H9 (cell line): ENCODE results near the gene NPAS1. TPM values are rescaled to one million over a fixed set of nuclear protein-coding genes. Genes with fewer than 3 reads are reported as not detected.

Experiments
- DNase-seq: peaks from one replicate; pipeline ENCODE4 v3.0.0-alpha.2; 2017
- H2AFZ ChIP-seq: one replicate; pipeline ENCODE4 v1.6.1; 2013; ENCODE audit warnings: mild to moderate bottlenecking, low read length, control low read depth, moderate library complexity
- H2AK5ac ChIP-seq: 2 replicates; pipeline ENCODE4 v1.6.1; 2013; ENCODE audit warnings: low read length, control low read depth, mixed read lengths; ENCODE audit not compliant: insufficient read length
- H2BK120ac ChIP-seq: one replicate; pipeline ENCODE4 v1.6.1; 2013; ENCODE audit warnings: low read depth, mild to moderate bottlenecking, low read length, control low read depth, inconsistent platforms; ENCODE audit not compliant: poor library complexity, severe bottlenecking
- H2BK12ac ChIP-seq: 2 replicates; pipeline ENCODE4 v1.6.1; 2013; ENCODE audit warnings: low read length, control low read depth, mixed read lengths, low read depth; ENCODE audit not compliant: insufficient read length
- H2BK15ac ChIP-seq: 2 replicates; pipeline ENCODE4 v1.6.1; 2013; ENCODE audit warnings: low read depth, low read length, control low read depth
- H2BK20ac ChIP-seq: one replicate; pipeline ENCODE4 v1.6.1; 2013; ENCODE audit warnings: low read depth, mild to moderate bottlenecking, low read length, control low read depth, inconsistent platforms; ENCODE audit not compliant: poor library complexity, severe bottlenecking
- H2BK5ac ChIP-seq: 2 replicates; pipeline ENCODE4 v1.6.1; 2013; ENCODE audit warnings: low read length, control low read depth, mixed read lengths; ENCODE audit not compliant: insufficient read length
- H3K14ac ChIP-seq: 2 replicates; pipeline ENCODE4 v1.6.1; 2013; ENCODE audit warnings: low read length, control low read depth; ENCODE audit not compliant: insufficient read depth
- H3K18ac ChIP-seq: 2 replicates; pipeline ENCODE4 v1.6.1; 2013; ENCODE audit warnings: low read depth, mild to moderate bottlenecking, mixed read lengths, low read length, control low read depth; ENCODE audit not compliant: insufficient read length
- H3K23ac ChIP-seq: 2 replicates; pipeline ENCODE4 v1.6.1; 2013; ENCODE audit warnings: low read length, control low read depth, mixed read lengths, low read depth; ENCODE audit not compliant: insufficient read length
- H3K23me2 ChIP-seq: 2 replicates; pipeline ENCODE4 v1.6.1; 2013; ENCODE audit warnings: low read depth, mild to moderate bottlenecking, mixed read lengths, low read length, control low read depth; ENCODE audit not compliant: insufficient read length, poor library complexity, severe bottlenecking
- H3K27ac ChIP-seq: 2 replicates; pipeline ENCODE4 v1.5.1; 2013; ENCODE audit warnings: low read length, control low read depth, mixed read lengths, low read depth; ENCODE audit not compliant: insufficient read length
- H3K27me3 ChIP-seq: 2 replicates; pipeline ENCODE4 v1.6.1; 2013; ENCODE audit warnings: low read length, control low read depth, inconsistent platforms; ENCODE audit not compliant: insufficient read depth
- H3K4ac ChIP-seq: 2 replicates; pipeline ENCODE4 v1.6.1; 2013; ENCODE audit warnings: low read depth, mild to moderate bottlenecking, control low read depth, inconsistent platforms, low read length, moderate library complexity
- H3K4me1 ChIP-seq: 2 replicates; pipeline ENCODE4 v1.6.1; 2013; ENCODE audit warnings: low read length, control low read depth, inconsistent platforms; ENCODE audit not compliant: insufficient read depth
- H3K4me2 ChIP-seq: 2 replicates; pipeline ENCODE4 v1.6.1; 2013; ENCODE audit warnings: low read length, control low read depth, mixed read lengths; ENCODE audit not compliant: insufficient read length, insufficient read depth
- H3K56ac ChIP-seq: 2 replicates; pipeline ENCODE4 v1.6.1; 2013; ENCODE audit warnings: low read depth, mild to moderate bottlenecking, mixed read lengths, low read length, control low read depth; ENCODE audit not compliant: insufficient read length
- H3K79me1 ChIP-seq: 2 replicates; pipeline ENCODE4 v1.6.1; 2013; ENCODE audit warnings: low read depth, mild to moderate bottlenecking, moderate library complexity, low read length, control low read depth, inconsistent platforms; ENCODE audit not compliant: insufficient read depth, poor library complexity, severe bottlenecking
- H3K79me2 ChIP-seq: 2 replicates; pipeline ENCODE4 v1.6.1; 2013; ENCODE audit warnings: low read length, control low read depth, inconsistent platforms; ENCODE audit not compliant: insufficient read depth
- H3K9ac ChIP-seq: 2 replicates; pipeline ENCODE4 v1.6.1; 2013; ENCODE audit warnings: low read length, control low read depth, mixed read lengths; ENCODE audit not compliant: insufficient read length; ENCODE audit errors: extremely low read depth
- H3K9me3 ChIP-seq: one replicate; pipeline ENCODE4 v1.6.1; 2013; ENCODE audit warnings: low read depth, low read length, inconsistent platforms; ENCODE audit not compliant: control insufficient read depth
- H3T11ph ChIP-seq: one replicate; pipeline ENCODE4 v1.6.1; 2013; ENCODE audit warnings: mild to moderate bottlenecking, low read length, control low read depth, inconsistent platforms
- H4K20me1 ChIP-seq: one replicate; pipeline ENCODE4 v1.6.1; 2013; ENCODE audit not compliant: control insufficient read depth, insufficient read length, insufficient read depth
- H4K5ac ChIP-seq: 2 replicates; pipeline ENCODE4 v1.6.1; 2013; ENCODE audit warnings: low read depth, mild to moderate bottlenecking, mixed read lengths, low read length, control low read depth; ENCODE audit not compliant: insufficient read length
- H4K8ac ChIP-seq: replicated peaks from 2 replicates; pipeline ENCODE4 v1.6.1; 2013; ENCODE audit warnings: low read length, control low read depth, mixed read lengths, low read depth; ENCODE audit not compliant: insufficient read length
- H4K91ac ChIP-seq: 2 replicates; pipeline ENCODE4 v1.6.1; 2013; ENCODE audit warnings: low read depth, mild to moderate bottlenecking, moderate library complexity, mixed read lengths, low read length, control low read depth; ENCODE audit not compliant: insufficient read length
- H3K27ac Mint-ChIP-seq, 3 experiments: 2 replicates in 2 of 3; 3 replicates in 1 of 3; pipeline ENCODE4 v1.8.0; 2020 to 2021; ENCODE audit warnings: mixed read lengths in 3 of 3, mild to moderate bottlenecking in 1 of 3, moderate library complexity in 1 of 3
- H3K27me3 Mint-ChIP-seq: 2 replicates; pipeline ENCODE4 v1.8.0; 2021; ENCODE audit warnings: low read depth, mild to moderate bottlenecking, moderate library complexity, mixed read lengths
- H3K36me3 Mint-ChIP-seq, 3 experiments: 2 replicates in 2 of 3; 3 replicates in 1 of 3; pipeline ENCODE4 v1.8.0; 2020 to 2021; ENCODE audit warnings: low read depth in 3 of 3, mixed read lengths in 3 of 3; ENCODE audit not compliant: insufficient read depth in 1 of 3
- H3K4me1 Mint-ChIP-seq, 2 experiments: 2 replicates each; pipeline ENCODE4 v1.8.0; 2020; ENCODE audit warnings: mixed read lengths in 2 of 2
- H3K4me3 Mint-ChIP-seq, 2 experiments: 2 replicates in 1 of 2; 3 replicates in 1 of 2; pipeline ENCODE4 v1.8.0; 2020 to 2021; ENCODE audit warnings: mild to moderate bottlenecking in 2 of 2, mixed read lengths in 2 of 2, moderate library complexity in 1 of 2
- H3K9me3 Mint-ChIP-seq, 2 experiments: 2 replicates in 1 of 2; 3 replicates in 1 of 2; pipeline ENCODE4 v1.8.0; 2020; ENCODE audit warnings: mild to moderate bottlenecking in 2 of 2, mixed read lengths in 2 of 2, moderate library complexity in 1 of 2
- WGBS: extraction: QIAGEN DNeasy Blood & Tissue Kit; methylation state at CpG from one replicate; pipeline ENCODE4 v1.1.7; 2013; ENCODE audit warnings: missing lambda C conversion rate, low lambda C conversion rate, mixed read lengths; ENCODE audit not compliant: insufficient read length; ENCODE audit errors: extremely low coverage; 5-methylcytosine and 5-hydroxymethylcytosine counted together
- total RNA-seq: library from RNA; stranded (reverse); gene quantifications from 2 replicates; pipeline ENCODE4 v1.2.1, GENCODE V29; 2021
- TF ChIP-seq, protein P1 (sequence below): fragments of 200-600 bp; sonication (generic); conservative IDR thresholded peaks from 3 replicates; pipeline ENCODE4 v1.8.0; 2021; ENCODE audit warnings: antibody characterized with exemption, mild to moderate bottlenecking

Gene NPAS1
- total RNA-seq, 1 experiment from 2014 or later = 17.8 TPM

DNA sequence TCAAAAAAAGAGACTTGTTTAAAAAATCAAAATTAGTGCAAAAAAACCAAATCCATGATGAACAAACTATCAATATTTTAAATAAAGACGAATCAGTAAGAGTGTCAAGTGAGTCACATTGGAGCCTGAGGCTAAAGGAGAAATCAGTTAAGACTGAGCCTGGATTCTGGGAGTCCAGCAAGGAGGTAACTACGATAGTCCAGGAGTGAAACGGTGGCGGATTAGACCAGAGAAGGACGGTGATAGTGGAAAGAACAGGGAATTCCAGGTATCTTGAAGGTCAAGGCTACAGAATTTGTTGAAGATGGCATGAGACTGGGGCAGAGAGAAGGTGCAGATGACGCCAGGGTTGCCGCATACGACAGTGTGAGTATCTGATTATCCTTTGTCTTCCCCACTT, 7.0 kb upstream of the NPAS1 start:
- Histone ChIP-seq H2AFZ (no peak overlapping the region), H3K79me1 (no peaks in the 10 kb centered on the region), H3K23me2 (no peaks in the 10 kb centered on the region), H3K14ac (no peak overlapping the region), H3K4ac (no peak overlapping the region), H4K91ac (no peak overlapping the region), H4K5ac (no peak overlapping the region), H3K23ac (no peak overlapping the region), H2BK5ac (no peak overlapping the region), H3K27me3 (no peaks in the 10 kb centered on the region), H3K18ac (no peak overlapping the region), H3K27ac (no peak overlapping the region), H3K79me2 (no peaks in the 10 kb centered on the region), H3K56ac (no peak overlapping the region), H2BK12ac (no peak overlapping the region), H3T11ph (no peak overlapping the region), H2BK20ac (no peak overlapping the region), H2BK15ac (no peak overlapping the region), H2BK120ac (no peak overlapping the region), H4K8ac (no peak overlapping the region), H2AK5ac (no peak overlapping the region), H3K4me1 (no peaks in the 10 kb centered on the region), H3K9me3 (no peaks in the 10 kb centered on the region), H3K9ac (peak overlapping the region; percentile 4), H3K4me2 (no peak overlapping the region), H4K20me1 (no peaks in the 10 kb centered on the region)
- WGBS = no CpG with 5 or more reads among the region's 8 CpGs
- H3K27me3 Mint-ChIP-seq = peaks cover 33% of the 10 kb centered on the region
- H3K4me1 Mint-ChIP-seq = peaks cover 8 to 11% of the 10 kb centered on the region in 2 experiments
- 0 out of 7 replicates have a peak overlapping the region, but pooled peaks of 1 of the 3 experiments have one; percentile 3 for H3K27ac Mint-ChIP-seq
- DNase-seq = no peak
- peaks cover 8 to 9% of the 10 kb centered on the region in 2 experiments for H3K9me3 Mint-ChIP-seq
- peak overlapping the region in 1 of 2 experiments; percentile 7; a peak in 1 of 5 replicates for H3K4me3 Mint-ChIP-seq
- TF ChIP-seq, protein P1, sequence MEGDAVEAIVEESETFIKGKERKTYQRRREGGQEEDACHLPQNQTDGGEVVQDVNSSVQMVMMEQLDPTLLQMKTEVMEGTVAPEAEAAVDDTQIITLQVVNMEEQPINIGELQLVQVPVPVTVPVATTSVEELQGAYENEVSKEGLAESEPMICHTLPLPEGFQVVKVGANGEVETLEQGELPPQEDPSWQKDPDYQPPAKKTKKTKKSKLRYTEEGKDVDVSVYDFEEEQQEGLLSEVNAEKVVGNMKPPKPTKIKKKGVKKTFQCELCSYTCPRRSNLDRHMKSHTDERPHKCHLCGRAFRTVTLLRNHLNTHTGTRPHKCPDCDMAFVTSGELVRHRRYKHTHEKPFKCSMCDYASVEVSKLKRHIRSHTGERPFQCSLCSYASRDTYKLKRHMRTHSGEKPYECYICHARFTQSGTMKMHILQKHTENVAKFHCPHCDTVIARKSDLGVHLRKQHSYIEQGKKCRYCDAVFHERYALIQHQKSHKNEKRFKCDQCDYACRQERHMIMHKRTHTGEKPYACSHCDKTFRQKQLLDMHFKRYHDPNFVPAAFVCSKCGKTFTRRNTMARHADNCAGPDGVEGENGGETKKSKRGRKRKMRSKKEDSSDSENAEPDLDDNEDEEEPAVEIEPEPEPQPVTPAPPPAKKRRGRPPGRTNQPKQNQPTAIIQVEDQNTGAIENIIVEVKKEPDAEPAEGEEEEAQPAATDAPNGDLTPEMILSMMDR = no peak
- peaks cover 0 to 7% (median 0%) of the 10 kb centered on the region in 3 experiments; a peak in 2 of 7 replicates for H3K36me3 Mint-ChIP-seq
